ENCODE measurements around the gene PRTN3.
"Not testable (repeated sequence)": the region's sequence is repeated elsewhere in the genome, so short reads cannot be mapped to it uniquely, and the experiment has no call there.

Gene PRTN3

DNA sequence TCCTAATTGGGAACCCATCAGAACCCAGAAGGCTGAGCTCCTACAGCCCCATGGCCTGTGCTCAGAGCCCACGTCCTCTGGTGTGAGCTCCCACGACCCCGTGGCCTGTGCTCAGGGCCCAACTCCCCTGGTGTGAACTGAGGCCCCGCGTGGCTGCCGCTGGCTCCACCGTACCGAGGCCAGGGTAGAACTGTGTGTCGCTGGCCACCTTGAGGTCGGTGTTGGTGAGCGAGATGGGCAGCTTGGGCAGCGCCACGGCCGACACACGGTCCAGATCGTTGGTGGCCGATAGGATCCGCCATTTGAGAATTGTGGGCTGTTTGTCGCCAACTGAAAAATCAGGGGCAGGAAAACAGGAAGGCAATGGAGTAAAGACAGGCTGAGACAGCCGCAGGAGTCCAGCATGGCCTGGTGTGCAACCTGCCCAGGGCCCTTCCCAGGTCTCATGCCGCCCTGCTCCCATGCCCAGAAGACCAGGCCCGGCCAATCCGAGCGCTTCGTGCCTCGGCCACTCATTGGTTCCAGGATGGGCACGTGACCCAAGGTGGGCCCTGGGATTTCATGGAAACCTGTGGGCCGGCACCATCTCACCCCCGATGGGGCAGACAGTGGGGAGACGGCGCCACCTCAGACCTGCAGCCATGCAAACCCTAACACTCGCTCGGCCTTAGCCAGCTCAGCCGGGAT is 40.7 kb downstream of the PRTN3 start:
- DNase-seq (ENCODE audit: low spot score) = no peak

DNA sequence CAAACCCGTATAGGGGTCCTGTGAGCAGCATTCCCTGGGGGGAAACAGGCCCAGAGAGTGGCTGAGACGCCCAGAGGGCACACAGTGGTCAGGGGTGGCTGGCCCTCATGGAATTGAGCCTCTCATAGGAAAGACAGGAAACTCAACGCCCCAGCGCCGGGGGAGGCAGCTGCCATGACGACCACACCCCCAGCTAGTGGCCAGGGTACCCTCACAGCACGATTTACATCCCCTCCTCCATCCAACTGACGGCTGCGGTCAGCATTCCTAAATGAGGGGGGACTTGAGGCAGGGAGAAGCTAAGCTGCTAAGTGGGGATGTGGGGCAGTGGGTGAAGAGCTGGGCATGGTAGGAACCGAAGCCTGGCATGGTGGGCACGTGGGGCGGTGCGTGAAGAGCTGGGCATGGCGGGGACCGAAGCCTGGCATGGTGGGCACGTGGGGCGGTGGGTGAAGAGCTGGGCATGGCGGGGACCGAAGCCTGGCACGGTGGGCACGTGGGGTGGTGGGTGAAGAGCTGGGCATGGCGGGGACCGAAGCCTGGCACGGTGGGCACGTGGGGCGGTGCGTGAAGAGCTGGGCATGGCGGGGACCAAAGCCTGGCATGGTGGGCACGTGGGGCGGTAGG is 42.2 kb downstream of the PRTN3 start:
- no peak for DNase-seq (ENCODE audit: low spot score)

DNA sequence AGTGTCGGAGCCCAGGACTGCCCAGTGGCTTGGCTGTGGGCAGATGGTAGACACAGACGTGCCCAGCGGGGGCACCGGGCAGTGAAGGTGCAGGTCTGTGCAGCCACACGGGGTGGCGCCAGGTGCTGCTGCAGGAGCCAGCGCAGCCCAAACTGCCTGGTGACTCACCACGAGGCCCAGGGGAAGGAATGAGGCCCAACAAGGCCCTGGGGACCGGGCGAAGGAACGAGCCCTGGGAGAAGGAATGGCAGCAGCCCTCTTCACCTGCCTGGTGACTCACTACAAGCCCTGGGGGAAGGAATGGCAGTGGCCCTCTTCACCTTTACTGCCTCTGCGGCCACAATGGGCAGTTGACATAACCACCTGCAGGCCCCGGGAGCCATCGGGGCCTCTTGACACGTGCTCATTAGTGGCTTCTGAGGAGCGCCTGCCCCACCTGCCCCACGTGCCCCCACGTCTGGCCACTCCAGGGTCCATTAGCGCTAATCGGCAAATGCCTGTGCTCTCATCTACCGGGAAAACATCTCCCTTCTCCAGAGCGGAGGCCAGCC is 42.9 kb downstream of the PRTN3 start:
- peak; percentile 54 for DNase-seq (ENCODE audit: low spot score)

DNA sequence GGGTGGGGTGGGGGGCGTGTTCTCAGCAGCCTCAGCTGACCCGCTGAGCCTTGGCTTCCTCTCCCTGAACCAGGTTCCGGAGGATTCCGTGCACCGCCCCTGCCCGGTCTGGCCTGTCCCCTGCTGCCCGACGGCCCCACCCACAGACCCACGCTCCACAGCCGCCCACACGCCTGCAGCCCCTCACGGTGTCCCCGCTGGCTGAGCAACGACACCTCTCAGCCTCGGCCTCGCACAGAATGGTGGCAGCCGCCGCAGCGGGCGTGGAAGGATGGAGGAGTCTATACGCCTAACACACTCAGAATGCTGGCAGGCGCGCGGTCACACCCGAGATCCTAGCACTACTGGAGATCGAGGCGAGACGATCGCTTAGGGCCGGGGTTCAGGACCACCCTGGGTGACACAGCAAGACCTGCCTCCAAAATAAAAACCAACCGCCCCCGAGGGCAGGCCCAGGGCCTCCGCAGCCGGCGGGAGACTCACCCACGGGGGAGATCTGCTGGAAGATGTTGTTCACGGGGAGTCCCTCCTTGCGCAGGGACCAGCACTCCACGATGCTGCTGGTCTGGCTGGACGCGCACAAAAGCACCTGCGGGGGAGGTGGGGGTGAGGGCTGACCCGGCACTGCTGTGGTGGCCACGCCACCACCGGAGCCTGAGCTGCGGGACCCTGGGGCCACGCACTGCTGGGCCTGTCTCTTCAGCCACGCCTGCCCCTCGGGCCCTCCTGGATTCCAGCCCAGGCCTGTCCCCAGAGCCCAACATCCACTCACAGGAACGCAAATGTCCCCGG is 43.8 kb downstream of the PRTN3 start:
- DNase-seq (ENCODE audit: low spot score) = no peak

DNA sequence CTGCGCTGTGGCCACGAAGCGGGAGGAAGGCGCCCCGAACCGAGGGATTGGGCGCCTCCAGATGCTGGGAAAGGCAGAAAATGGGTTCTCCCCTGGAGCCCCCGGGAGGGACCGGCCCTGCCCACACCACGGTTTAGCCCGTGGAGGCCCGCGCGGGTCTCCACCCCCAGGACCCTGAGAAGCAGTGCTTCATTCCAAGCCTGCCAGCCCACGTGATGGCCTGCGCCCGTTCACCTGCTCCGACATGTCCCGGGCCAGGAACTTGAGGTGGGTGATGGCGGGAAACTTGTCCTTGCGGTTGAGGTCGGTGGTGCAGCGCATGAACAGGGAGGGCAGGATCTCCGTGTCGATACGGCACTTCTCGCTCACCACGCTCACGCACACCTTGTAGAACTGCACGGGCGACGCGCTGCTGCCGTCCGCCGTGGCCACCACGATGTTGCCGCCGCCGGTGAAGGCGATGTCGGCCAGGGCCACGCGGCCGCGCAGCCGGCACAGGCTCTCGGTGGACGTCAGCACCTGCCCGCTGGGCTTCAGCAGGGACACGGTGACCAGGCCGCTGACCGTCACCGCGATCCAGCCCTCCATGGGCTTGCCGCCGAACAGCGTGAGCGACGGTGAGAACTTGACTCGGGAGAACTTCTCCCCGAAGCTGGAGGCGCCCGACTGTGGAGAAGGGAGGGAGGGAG is 44.9 kb downstream of the PRTN3 start:
- no peak for DNase-seq (ENCODE audit: low spot score)

DNA sequence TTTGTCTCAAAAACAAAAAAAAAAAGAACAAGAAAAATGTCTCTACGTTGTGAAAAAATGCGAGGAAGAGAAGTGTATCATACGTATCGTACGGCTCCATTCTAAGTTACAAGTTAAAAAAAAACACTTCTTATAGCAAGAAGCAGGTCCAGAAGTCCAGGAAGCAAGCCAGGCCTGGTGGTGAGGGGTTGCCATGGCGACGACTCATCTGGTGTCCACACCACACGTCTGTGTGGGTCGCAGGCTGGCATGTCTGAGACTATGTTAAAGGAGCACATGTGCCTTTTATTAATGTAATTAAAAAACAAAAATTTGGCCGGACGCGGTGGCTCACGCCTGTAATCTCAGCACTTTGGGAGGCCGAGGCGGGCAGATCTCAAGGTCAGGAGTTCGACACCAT is 46.3 kb downstream of the PRTN3 start:
- DNase-seq (ENCODE audit: low spot score) = no peak

DNA sequence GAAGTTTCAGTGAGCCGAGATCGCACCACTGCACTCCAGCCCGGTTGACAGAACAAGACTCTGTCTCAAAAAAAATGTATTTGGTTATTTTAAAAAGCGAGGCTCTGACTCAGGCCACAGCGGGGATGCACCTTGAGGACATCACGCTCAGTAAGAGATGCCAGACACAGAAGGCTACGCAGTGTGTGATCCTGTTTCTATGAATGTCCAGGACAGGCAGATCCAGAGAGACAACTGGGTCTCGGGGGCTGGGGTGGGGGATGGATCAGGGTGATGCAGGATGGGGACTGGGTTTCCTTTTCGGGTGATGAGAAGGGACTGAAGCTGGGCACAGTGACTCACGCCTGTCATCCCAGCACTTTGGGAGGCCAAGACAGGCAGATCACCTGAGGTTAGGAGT is 46.8 kb downstream of the PRTN3 start:
- no peak for DNase-seq (ENCODE audit: low spot score)

DNA sequence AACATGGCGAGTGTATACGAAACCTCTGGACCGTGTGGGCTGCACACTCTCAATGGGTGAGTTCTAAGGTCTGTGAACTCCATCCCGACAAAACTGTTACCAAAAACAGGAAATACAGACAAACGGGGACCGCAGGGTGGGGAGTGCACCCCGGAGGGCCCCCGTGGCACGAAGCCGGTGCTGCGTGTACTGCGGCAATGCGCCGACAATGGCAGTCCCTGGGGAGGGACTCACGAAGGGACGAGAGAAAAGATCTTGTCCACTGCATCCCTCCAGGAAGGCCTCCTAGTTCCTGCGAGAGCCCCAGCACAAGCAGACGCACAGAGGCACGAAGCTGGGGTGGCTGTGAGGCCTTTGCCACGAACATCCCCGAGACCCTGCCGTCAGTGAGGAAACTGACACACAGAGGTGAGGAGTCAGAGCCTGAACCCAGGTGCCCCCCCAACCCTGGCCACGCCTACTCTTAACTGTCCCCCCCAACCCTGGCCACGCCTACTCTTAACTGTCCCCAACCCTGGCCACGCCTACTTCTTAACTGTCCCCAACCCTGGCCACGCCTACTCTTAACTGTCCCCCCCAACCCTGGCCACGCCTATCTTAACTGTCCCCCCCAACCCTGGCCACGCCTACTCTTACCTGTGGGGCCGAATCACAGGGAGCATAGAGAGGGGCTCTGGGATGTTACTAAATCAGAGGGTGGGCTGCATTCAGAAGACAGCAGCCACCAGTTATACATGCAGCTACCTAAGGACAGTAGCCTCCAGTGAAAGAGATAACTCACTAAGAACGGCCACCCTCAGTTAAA is 48.0 kb downstream of the PRTN3 start:
- no peak for DNase-seq (ENCODE audit: low spot score)

DNA sequence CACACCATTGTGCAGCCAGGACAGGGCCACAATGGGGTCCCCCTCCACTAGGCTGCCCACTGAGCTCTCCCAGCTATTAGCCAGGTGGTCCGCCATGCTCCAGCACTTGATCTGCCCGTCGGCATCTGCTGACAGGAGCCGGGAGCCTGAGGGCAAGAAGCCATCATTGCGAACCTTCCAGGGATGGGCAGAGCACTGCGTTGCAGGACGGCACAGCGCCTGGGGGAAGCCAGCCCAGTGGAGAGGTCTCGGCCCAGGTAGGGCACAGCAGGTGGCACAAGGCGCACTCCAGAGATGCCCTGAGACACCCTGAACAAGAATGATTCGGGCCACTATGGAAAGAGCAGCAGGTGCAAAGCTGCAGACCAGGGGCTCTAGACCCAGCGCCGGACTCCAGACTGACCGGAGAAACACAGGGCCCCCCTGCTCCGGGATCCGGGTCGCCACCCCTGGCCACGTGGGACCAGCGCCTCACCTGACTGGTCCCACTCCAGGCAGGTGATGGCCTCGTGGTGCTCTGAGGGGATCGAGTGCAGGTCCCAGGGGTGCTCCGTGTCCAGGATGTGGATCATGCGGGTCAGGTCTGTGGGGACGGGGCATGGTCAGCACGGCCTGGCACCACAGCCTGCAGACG is 49.0 kb downstream of the PRTN3 start:
- no peak for DNase-seq (ENCODE audit: low spot score)

DNA sequence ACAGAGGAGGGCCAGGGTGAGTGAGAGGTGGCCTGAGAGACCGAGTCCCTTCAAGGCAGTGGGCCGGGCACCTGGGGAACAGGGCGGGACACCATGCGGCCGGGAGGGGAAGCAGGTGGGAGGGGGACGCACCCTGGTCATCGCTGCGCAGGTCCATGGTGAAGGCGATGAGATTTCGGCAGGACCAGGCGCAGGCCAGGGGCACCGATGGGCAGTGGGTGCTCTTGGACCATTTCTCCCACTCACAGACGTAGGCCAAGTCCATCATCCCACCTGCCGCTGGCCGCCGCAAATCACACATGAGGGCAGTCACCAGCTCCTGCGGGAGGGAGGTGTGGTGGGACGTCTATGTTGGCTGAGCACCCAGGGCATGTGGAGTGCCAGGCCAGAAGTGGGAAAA is 50.0 kb downstream of the PRTN3 start:
- no peak for DNase-seq (ENCODE audit: low spot score)

DNA sequence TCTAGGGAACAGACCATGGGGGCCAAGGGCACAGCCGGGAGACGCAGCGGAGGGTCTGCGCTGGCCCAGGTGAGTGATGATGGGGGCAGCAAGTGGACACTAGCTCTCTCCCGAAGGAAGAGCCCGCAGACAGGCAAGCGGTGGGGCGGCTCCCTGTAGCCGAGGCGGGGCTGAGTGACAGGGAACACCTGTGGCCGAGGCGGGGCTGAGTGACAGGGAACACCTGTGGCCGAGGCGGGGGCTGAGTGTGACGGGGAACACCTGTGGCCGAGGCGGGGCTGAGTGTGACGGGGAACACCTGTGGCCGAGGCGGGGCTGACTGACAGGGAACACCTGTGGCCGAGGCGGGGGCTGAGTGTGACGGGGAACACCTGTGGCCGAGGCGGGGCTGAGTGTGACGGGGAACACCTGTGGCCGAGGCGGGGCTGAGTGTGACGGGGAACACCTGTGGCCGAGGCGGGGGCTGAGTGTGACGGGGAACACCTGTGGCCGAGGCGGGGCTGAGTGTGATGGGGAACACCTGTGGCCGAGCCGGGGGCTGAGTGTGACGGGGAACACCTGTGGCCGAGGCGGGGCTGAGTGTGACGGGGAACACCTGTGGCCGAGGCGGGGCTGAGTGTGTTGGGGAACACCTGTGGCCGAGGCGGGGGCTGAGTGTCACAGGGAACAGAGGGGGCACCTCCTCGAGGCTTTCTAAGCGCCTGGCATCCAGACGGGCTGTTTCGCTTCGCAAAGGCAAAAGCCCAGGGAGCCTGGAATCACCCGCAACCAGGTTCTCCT is 50.8 kb downstream of the PRTN3 start:
- not testable (repeated sequence) for DNase-seq (ENCODE audit: low spot score)

DNA sequence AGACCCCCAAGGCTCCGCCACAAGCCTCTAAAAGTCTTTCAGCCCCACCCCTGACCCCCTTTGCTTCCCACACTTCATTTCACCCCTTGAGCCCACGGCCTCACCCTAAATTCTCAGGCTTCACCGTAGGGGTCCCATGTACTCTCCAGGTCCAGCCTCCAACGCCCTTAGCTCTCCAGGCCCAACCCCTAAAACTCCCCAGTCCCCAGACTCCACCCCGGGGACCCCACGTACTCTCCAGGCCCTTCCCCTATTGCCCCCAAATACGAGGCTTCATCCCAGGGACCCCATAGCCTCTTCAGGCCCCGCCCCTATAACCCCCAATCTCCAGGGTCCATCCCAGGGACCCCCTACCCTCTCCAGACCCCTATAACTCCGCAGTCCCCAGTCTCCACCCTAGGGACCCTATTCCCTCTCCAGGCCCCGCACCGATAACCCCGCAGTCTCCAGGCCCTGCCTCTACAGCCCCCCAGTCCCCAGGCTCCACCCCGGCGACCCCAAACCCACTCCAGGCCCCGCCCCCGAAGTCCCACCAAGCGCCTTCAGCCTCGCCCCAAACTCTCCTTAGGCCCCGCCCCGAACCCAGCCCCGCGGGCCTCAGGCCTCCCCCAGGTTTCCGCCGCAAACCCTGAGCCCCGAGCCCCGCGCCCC is 51.6 kb downstream of the PRTN3 start:
- no peak for DNase-seq (ENCODE audit: low spot score)

DNA sequence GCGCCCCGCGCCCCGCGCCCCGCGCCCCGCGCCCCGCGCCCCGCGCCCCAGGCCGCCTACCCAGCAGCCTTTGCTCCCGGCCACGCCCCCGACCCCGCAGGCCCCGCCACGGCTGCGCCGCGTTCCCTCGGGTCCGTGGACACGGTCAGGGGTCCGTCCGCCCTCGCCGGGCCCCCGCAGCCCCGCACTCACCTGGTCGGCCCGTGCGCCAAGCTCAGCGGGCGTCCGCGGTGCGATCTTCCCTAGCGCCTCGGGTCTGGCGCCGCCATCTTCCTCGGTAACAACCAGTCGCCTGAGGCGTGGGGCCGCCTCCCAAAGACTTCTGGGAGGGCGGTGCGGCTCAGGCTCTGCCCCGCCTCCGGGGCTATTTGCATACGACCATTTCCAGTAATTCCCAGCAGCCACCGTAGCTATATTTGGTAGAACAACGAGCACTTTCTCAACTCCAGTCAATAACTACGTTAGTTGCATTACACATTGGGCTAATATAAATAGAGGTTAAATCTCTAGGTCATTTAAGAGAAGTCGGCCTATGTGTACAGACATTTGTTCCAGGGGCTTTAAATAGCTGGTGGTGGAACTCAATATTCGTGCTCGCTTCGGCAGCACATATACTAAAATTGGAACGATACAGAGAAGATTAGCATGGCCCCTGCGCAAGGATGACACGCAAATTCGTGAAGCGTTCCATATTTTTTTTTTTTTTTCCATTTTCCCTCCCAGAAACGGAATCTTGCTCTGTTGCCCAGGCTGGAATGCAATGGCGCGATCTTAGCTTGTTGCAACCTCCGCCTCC is 52.3 kb downstream of the PRTN3 start, which contains the start of the genes MED16 and RNU6-9:
Gene MED16, minus strand, starts transcription at position 294 of the 796 bp plus-strand sequence. CDS start 2,056 bp downstream, outside the sequence.
Gene RNU6-9, plus strand, starts transcription at position 591 of the 796 bp plus-strand sequence.
- DNase-seq (ENCODE audit: low spot score) = peak; percentile 98

DNA sequence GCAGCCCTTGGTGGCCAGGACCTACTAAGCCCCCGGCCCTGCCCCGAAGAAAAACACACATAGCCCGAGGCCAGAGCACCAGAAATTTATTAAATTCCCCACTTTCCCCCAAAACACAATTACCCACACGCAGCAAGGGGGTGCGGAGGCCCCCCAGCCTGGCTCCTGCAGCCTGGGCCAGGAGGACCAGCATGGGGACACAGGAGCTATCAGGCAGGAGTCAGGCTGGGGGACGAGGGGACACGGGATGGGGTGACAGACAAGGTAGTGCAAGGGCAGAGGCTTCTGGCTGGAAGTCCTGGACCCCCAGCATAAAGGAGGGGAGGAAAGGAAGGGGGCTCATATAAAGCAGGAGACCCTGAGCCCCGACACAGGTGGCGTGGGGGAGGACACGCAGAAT is 55.6 kb downstream of the PRTN3 start:
- DNase-seq (ENCODE audit: low spot score) = no peak

DNA sequence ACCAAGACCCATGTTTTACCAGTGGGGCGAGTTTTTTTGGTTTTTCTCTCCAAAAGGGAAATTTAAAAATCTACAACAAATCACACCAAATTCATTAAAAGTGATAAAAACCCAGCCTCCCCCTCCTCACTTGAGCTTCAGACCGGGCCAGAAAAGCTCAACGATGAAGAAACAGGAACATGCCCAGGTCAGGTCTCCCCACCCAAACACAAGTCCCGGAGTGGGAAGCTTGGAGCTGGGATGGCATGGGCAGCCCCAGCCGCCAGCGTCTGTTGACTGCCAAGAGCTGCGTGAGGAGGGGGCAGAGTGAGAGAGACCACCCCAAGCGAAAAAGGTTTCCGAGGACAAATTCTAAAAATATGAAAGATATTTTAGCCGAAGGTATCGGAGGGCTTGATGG is 56.2 kb downstream of the PRTN3 start:
- DNase-seq (ENCODE audit: low spot score) = no peak

DNA sequence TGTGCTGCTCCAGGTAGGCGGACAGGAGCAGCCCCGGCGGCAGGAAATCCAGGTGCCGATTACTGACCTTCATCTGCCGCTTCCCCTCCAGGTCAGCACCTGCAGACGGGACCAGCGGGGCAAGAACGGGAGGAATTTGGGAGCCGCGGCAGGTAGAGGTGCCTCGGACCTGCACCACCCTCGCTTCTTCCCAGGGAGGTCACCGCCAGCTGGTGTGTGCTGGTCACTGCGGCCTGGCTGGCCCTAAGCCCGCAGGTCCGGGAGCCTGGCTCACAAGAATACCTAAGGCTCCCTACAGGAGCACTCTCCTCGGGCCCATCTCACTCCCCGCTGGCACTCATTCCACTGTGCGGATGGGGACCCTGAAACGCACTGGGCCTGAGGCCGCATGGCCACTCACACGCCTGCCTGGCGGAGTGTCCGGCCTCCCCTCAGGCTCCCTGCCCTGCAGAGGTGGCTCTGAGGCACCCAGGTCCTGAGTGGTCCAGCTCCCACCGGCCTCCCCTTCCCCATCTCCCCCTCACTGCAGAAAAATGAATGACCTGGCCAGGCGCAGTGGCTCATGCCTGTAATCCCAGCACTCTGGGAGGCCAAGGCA is 56.7 kb downstream of the PRTN3 start:
- DNase-seq (ENCODE audit: low spot score) = no peak

Data from iPS-NIHi11 (cell line).